Nephron progenitor cell (in vitro differentiated cells): Measurements from ENCODE around the gene SHROOM3.

Experiments used
- DNase-seq: peaks from one replicate; pipeline ENCODE4 v3.0.0; 2021
- H3K27ac Mint-ChIP-seq: 2 replicates; pipeline ENCODE4 v1.8.0; 2021; ENCODE audit warnings: mild to moderate bottlenecking, moderate library complexity, mixed read lengths
- H3K27me3 Mint-ChIP-seq: 2 replicates; pipeline ENCODE4 v1.8.0; 2021; ENCODE audit warnings: mild to moderate bottlenecking, low read depth, mixed read lengths; ENCODE audit not compliant: poor library complexity
- H3K36me3 Mint-ChIP-seq: 2 replicates; pipeline ENCODE4 v1.8.0; 2021; ENCODE audit warnings: low read depth, mixed read lengths
- H3K4me1 Mint-ChIP-seq: 2 replicates; pipeline ENCODE4 v1.8.0; 2021; ENCODE audit warnings: mixed read lengths
- H3K4me3 Mint-ChIP-seq: 2 replicates; pipeline ENCODE4 v1.8.0; 2021; ENCODE audit warnings: mild to moderate bottlenecking, moderate library complexity, mixed read lengths
- H3K9me3 Mint-ChIP-seq: 2 replicates; pipeline ENCODE4 v1.8.0; 2021; ENCODE audit warnings: mild to moderate bottlenecking, moderate library complexity, mixed read lengths
- CTCF ChIP-seq: fragments of 200-600 bp; sonication (generic); IDR thresholded peaks from 2 replicates; pipeline ENCODE4 v1.5.0; 2021; ENCODE audit warnings: antibody characterized with exemption

The SHROOM3 gene

GRCh38 chr4:76703676-76704075, 268.6 kb downstream of the SHROOM3 start:
- Mint-ChIP-seq H3K9me3 (no peaks in the 10 kb centered on the region), H3K36me3 (peaks cover 75% of the 10 kb centered on the region), H3K4me3 (no peak overlapping the region), H3K27ac (peak overlapping the region; percentile 33), H3K27me3 (peaks cover 4% of the 10 kb centered on the region), H3K4me1 (peaks cover 77% of the 10 kb centered on the region)
- no peak for TF ChIP-seq CTCF
- no peak for DNase-seq

- H3K36me3 Mint-ChIP-seq: peaks cover 76% of the 10 kb centered on the region
- no peaks in the 10 kb centered on the region for H3K9me3 Mint-ChIP-seq
- H3K4me3 Mint-ChIP-seq: no peak overlapping the region
- peaks cover 77% of the 10 kb centered on the region for H3K4me1 Mint-ChIP-seq
- H3K27me3 Mint-ChIP-seq: peaks cover 4% of the 10 kb centered on the region
- H3K27ac Mint-ChIP-seq: peak overlapping the region; percentile 52
- no peak for DNase-seq
- TF ChIP-seq CTCF: no peak
These were observed 269.3 kb downstream of the SHROOM3 start for GRCh38 chr4:76704133-76704881.

DNA sequence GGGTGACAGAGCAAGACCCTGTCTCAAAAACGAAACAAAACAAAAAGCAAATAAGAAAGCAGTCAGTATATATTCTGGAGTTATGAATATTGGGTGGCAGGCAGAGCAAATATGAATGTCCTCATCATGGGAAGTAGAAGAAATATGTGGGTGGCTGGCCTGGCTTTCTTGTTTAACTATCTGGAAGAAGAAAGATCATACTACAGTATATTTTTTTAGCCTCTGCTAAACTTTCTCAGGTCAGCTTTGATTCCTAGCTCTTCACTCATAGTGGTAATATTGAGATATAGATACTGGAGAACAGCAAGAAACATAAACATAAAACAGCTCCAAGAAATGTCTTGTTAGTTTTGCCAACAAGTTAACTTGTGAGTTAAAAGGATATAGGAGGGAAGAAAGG, 270.4 kb downstream of the SHROOM3 start:
- peaks cover 80% of the 10 kb centered on the region for H3K36me3 Mint-ChIP-seq
- DNase-seq: no peak
- TF ChIP-seq CTCF: no peak
- H3K27me3 Mint-ChIP-seq: peaks cover 4% of the 10 kb centered on the region
- no peak overlapping the region for H3K4me3 Mint-ChIP-seq
- H3K9me3 Mint-ChIP-seq: no peaks in the 10 kb centered on the region
- H3K4me1 Mint-ChIP-seq: peaks cover 74% of the 10 kb centered on the region
- peak overlapping the region; percentile 46 for H3K27ac Mint-ChIP-seq

GRCh38 chr4:76706581-76706980, 271.6 kb downstream of the SHROOM3 start:
- H3K36me3 Mint-ChIP-seq: peaks cover 89% of the 10 kb centered on the region
- no peak overlapping the region for H3K27ac Mint-ChIP-seq

DNA sequence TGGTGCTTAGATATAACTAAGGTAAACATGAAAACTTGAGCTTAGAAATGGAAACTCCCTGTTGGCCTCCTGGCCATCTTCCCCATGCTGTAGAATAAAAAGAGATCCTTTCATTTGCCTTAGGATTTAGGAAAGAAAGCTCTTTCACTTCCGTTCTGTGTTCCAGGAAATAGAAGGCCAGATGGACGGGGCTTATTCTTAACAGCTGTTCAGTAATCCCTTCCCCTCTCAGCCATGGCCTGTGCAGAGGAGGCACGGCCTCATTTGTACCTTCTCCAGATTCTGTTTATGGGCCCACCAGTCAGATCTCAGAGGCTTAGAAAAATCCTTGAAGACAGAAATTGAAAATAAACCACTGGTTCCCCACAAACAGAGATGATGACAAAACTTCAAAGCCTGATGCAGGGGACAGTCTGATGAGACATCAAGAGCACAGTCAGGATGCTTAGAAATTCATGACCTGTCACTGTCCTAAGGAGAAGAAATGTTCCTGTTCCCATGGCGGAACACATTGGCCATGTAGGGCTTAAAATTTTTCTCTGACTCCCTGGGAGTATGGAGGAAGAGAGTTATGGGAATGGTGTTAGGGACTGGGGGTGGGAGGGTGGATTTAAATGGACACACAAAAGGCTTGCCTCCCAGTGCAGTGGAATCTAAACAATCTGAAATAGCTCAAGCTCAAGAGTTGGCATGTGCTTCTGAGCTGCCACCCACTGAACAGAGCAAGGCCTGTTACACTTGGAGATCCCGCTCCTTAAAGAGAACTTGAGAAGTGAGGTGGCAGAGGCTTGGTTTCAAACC, 274.1 kb downstream of the SHROOM3 start:
- no peak for TF ChIP-seq CTCF
- peaks cover 47% of the 10 kb centered on the region for H3K4me1 Mint-ChIP-seq
- H3K9me3 Mint-ChIP-seq: no peaks in the 10 kb centered on the region
- peaks cover 89% of the 10 kb centered on the region for H3K36me3 Mint-ChIP-seq
- no peak overlapping the region for H3K4me3 Mint-ChIP-seq
- peaks cover 4% of the 10 kb centered on the region for H3K27me3 Mint-ChIP-seq
- H3K27ac Mint-ChIP-seq: peak overlapping the region; percentile 97
- no peak for DNase-seq

More at GRCh38 chr4:76706581-76706980, 271.6 kb downstream of the SHROOM3 start:
- peaks cover 66% of the 10 kb centered on the region for H3K4me1 Mint-ChIP-seq
- no peaks in the 10 kb centered on the region for H3K9me3 Mint-ChIP-seq
- no peak overlapping the region for H3K4me3 Mint-ChIP-seq
- peaks cover 4% of the 10 kb centered on the region for H3K27me3 Mint-ChIP-seq
- DNase-seq: no peak
- no peak for TF ChIP-seq CTCF
